ENCODE results near the gene FRMD4A. TPM values are rescaled to one million over a fixed set of nuclear protein-coding genes. Genes with fewer than 3 reads are reported as not detected.

FRMD4A gene
- polyA plus RNA-seq, 1 donor (not counting 4 experiments of a cell fraction or from before 2014, with no cell fraction given): 12.9 TPM

DNA sequence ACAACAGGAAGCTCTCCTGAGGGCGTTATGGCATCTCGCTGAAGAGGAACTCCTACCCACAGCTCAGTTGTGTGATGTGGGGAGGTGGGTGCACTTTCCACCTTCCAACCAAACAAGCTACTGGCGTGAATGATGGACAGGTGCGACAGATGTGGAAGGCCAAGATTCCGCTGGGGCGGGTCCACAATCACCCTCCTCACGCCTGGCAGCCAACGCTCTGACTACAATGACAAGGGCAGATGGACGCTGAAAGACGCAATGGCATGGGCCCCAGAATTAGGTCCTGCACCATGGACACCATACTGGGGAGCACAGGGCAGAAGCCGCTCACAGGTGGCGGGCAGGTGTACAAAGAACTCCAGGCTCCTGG, 461.4 kb downstream of the FRMD4A start:
- H3K9me1 ChIP-seq (ENCODE audit: control insufficient read depth, extremely low read depth, insufficient read depth, low read length): no peaks in the 10 kb centered on the region
- no peak for TF ChIP-seq EZH2 (IDR thresholded peaks at IDR 0.05; ENCODE audit: low read length)
- no peak overlapping the region for H3K4me2 ChIP-seq (ENCODE audit: control insufficient read depth, extremely low read depth, insufficient read depth, low read depth, low read length)
- no peaks in the 10 kb centered on the region for H3K36me3 ChIP-seq (ENCODE audit: control insufficient read depth in 2 of 2, extremely low read depth in 1 of 2, insufficient read depth in 2 of 2, low read length in 2 of 2)
- no peak overlapping the region for H3K9ac ChIP-seq (ENCODE audit: control insufficient read depth, extremely low read depth, insufficient read depth, low read length)
- peaks cover 31% of the 10 kb centered on the region for H3K79me2 ChIP-seq (ENCODE audit: control insufficient read depth, insufficient read depth, low read length)
- H3K9me3 ChIP-seq (ENCODE audit: control insufficient read depth, low read depth, low read length): no peaks in the 10 kb centered on the region
- H3K4me1 ChIP-seq (ENCODE audit: control insufficient read depth, extremely low read depth, insufficient read depth, low read length): peaks cover 26% of the 10 kb centered on the region
- H3K4me3 ChIP-seq (ENCODE audit: control insufficient read depth in 2 of 3, extremely low read depth in 1 of 3, insufficient read depth in 2 of 3, low read depth in 1 of 3, low read length in 3 of 3): no peak overlapping the region
- no peaks in the 10 kb centered on the region for H4K20me1 ChIP-seq (ENCODE audit: control insufficient read depth, extremely low read depth, insufficient read depth, low read length)
- dilution Hi-C loops (cut with MboI; ENCODE audit: extremely low pct_ligation_motif_present, low sequenced_read_pairs): no loop called here
- no peaks in the 10 kb centered on the region for H3K27me3 ChIP-seq (ENCODE audit: control insufficient read depth, extremely low read depth, insufficient read depth, low read length)
- no peak overlapping the region for H2AFZ ChIP-seq (ENCODE audit: control insufficient read depth, low read length)
- FAIRE-seq (no peak), DNase-seq (ENCODE audit: low read depth, low spot score) (no peak)
- H3K27ac ChIP-seq (ENCODE audit: control insufficient read depth, insufficient read depth, low read length): no peak overlapping the region

DNA sequence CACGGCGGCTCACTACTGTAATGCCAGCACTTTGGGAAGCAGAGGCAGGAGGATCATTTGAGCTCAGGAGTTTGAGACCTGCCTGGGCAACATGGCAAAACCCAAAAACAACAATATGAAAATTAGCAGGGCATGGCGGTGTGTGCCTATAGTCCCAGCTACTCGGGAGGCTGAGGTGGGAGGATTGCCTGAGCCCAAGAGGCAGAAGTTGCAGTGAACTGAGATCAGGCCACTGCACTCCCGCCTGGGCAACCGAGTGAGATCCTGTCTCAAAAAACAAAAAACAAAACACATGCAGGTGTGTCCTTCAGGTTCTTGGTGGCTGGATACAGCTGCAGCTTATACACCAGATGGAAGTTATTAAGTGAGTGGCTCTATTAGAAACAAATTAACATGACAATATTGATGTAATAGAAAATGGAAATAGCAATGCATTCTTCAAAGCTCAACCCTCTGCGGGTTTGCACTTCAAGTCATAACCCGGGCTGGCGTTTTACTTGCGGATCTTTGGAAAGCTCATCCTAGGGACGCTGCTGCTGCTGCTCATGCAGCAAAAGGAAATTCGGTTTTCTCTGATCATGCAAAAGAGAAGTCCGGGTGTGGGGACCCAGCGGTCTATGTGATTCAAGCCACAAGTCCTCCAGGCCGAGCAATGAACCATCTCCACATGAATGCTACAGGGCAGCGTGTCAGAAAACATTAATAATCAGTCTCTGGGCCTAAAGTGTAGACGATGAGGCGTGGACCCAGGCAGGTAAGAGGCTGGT, 462.0 kb downstream of the FRMD4A start:
- no peaks in the 10 kb centered on the region for H3K36me3 ChIP-seq (ENCODE audit: control insufficient read depth in 2 of 2, extremely low read depth in 1 of 2, insufficient read depth in 2 of 2, low read length in 2 of 2)
- dilution Hi-C loops (cut with MboI; ENCODE audit: extremely low pct_ligation_motif_present, low sequenced_read_pairs): no loop called here
- H3K79me2 ChIP-seq (ENCODE audit: control insufficient read depth, insufficient read depth, low read length): peaks cover 32% of the 10 kb centered on the region
- no peaks in the 10 kb centered on the region for H4K20me1 ChIP-seq (ENCODE audit: control insufficient read depth, extremely low read depth, insufficient read depth, low read length)
- H3K27ac ChIP-seq (ENCODE audit: control insufficient read depth, insufficient read depth, low read length): no peak overlapping the region
- DNase-seq (ENCODE audit: low read depth, low spot score) (no peak), FAIRE-seq (no peak)
- H3K9me3 ChIP-seq (ENCODE audit: control insufficient read depth, low read depth, low read length): no peaks in the 10 kb centered on the region
- H2AFZ ChIP-seq (ENCODE audit: control insufficient read depth, low read length): no peak overlapping the region
- no peaks in the 10 kb centered on the region for H3K27me3 ChIP-seq (ENCODE audit: control insufficient read depth, extremely low read depth, insufficient read depth, low read length)
- TF ChIP-seq, protein P1, sequence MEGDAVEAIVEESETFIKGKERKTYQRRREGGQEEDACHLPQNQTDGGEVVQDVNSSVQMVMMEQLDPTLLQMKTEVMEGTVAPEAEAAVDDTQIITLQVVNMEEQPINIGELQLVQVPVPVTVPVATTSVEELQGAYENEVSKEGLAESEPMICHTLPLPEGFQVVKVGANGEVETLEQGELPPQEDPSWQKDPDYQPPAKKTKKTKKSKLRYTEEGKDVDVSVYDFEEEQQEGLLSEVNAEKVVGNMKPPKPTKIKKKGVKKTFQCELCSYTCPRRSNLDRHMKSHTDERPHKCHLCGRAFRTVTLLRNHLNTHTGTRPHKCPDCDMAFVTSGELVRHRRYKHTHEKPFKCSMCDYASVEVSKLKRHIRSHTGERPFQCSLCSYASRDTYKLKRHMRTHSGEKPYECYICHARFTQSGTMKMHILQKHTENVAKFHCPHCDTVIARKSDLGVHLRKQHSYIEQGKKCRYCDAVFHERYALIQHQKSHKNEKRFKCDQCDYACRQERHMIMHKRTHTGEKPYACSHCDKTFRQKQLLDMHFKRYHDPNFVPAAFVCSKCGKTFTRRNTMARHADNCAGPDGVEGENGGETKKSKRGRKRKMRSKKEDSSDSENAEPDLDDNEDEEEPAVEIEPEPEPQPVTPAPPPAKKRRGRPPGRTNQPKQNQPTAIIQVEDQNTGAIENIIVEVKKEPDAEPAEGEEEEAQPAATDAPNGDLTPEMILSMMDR (optimal IDR thresholded peaks at IDR 0.05 in 1 of 3, IDR thresholded peaks at IDR 0.05 in 1 of 3, conservative IDR thresholded peaks at IDR 0.05 in 1 of 3; ENCODE audit: extremely low read depth in 1 of 3, insufficient read depth in 2 of 3, low read length in 3 of 3): no peak
- no peak for TF ChIP-seq EZH2 (IDR thresholded peaks at IDR 0.05; ENCODE audit: low read length)
- H3K4me2 ChIP-seq (ENCODE audit: control insufficient read depth, extremely low read depth, insufficient read depth, low read depth, low read length): no peak overlapping the region
- H3K4me3 ChIP-seq (ENCODE audit: control insufficient read depth in 2 of 3, extremely low read depth in 1 of 3, insufficient read depth in 2 of 3, low read depth in 1 of 3, low read length in 3 of 3): no peak overlapping the region
- no peak overlapping the region for H3K9ac ChIP-seq (ENCODE audit: control insufficient read depth, extremely low read depth, insufficient read depth, low read length)
- no peaks in the 10 kb centered on the region for H3K9me1 ChIP-seq (ENCODE audit: control insufficient read depth, extremely low read depth, insufficient read depth, low read length)
- H3K4me1 ChIP-seq (ENCODE audit: control insufficient read depth, extremely low read depth, insufficient read depth, low read length): peaks cover 23% of the 10 kb centered on the region

DNA sequence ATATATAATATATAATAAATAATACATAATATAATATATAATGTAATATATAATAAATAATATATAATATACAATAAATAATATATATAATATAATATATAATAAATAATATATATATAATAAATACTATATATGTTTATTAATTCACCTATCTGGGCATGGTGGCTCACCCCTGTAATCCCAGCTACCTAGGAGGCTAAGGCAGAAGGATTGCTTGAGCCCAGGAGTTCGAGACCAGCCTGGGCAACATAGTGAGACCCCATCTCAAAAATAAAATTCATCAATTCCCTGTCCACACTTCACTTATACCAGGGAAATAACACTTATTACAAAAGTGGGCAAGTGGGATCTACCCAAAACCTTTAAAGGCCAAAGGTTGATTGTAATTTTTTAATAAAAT, 462.9 kb downstream of the FRMD4A start:
- Histone ChIP-seq H3K9me3 (ENCODE audit: control insufficient read depth, low read depth, low read length) (no peaks in the 10 kb centered on the region), H4K20me1 (ENCODE audit: control insufficient read depth, extremely low read depth, insufficient read depth, low read length) (no peaks in the 10 kb centered on the region), H3K9me1 (ENCODE audit: control insufficient read depth, extremely low read depth, insufficient read depth, low read length) (no peaks in the 10 kb centered on the region), H3K4me3 (ENCODE audit: control insufficient read depth in 2 of 3, extremely low read depth in 1 of 3, insufficient read depth in 2 of 3, low read depth in 1 of 3, low read length in 3 of 3) (no peak overlapping the region), H3K27ac (ENCODE audit: control insufficient read depth, insufficient read depth, low read length) (no peak overlapping the region), H3K4me1 (ENCODE audit: control insufficient read depth, extremely low read depth, insufficient read depth, low read length) (peaks cover 21% of the 10 kb centered on the region), H2AFZ (ENCODE audit: control insufficient read depth, low read length) (no peak overlapping the region), H3K9ac (ENCODE audit: control insufficient read depth, extremely low read depth, insufficient read depth, low read length) (no peak overlapping the region), H3K79me2 (ENCODE audit: control insufficient read depth, insufficient read depth, low read length) (peaks cover 32% of the 10 kb centered on the region), H3K27me3 (ENCODE audit: control insufficient read depth, extremely low read depth, insufficient read depth, low read length) (no peaks in the 10 kb centered on the region), H3K4me2 (ENCODE audit: control insufficient read depth, extremely low read depth, insufficient read depth, low read depth, low read length) (no peak overlapping the region), H3K36me3 (ENCODE audit: control insufficient read depth in 2 of 2, extremely low read depth in 1 of 2, insufficient read depth in 2 of 2, low read length in 2 of 2) (no peaks in the 10 kb centered on the region)
- TF ChIP-seq EZH2 (IDR thresholded peaks at IDR 0.05; ENCODE audit: low read length): no peak
- TF ChIP-seq, protein P1 (optimal IDR thresholded peaks at IDR 0.05 in 1 of 3, IDR thresholded peaks at IDR 0.05 in 1 of 3, conservative IDR thresholded peaks at IDR 0.05 in 1 of 3; ENCODE audit: extremely low read depth in 1 of 3, insufficient read depth in 2 of 3, low read length in 3 of 3): no peak
- no peak for DNase-seq (ENCODE audit: low read depth, low spot score)
- FAIRE-seq: no peak
- dilution Hi-C loops (cut with MboI; ENCODE audit: extremely low pct_ligation_motif_present, low sequenced_read_pairs): no loop called here
